ENCODE results near the gene UNC13C.
"Not testable (repeated sequence)": the region's sequence is repeated elsewhere in the genome, so short reads cannot be mapped to it uniquely, and the experiment has no call there.

Gene UNC13C

DNA sequence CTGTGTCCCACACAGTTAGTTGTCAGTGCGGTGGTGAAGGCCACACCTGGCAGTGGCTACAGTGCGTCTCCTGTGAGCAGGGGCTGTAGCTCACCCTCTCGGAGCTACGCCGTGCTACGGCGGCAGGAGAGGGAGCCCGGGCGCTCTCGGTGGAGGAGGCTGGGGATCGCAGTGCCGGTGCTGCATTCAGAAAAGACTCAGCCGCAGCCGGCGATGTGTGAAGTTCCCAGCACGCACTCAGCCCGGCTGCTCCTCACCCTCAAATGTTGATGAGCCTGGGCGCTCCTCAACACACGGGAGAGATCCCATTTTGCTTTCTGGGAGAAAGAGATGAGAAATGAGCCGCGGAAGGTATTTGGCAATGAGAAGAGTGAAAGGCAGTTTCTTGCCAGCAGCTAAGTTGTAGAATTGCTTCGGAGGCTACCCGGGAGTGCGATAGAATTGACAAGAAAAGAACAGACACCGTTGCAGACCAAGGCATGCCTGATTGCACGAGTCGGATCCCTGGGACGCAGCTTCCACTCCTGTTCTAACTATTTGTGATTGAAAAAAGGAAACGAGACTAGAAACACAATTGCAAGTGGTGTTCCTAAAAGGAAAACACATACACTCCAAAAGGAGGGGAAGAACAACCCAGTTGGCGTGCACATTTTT lies at the start of gene UNC13C:
UNC13C (plus strand) TSS at position 189 of the 654 bp plus-strand sequence. CDS start 34,463 bp downstream, outside the sequence.
- no peak for DNase-seq (ENCODE audit: insufficient read length, low spot score)
- TF ChIP-seq, protein P1, sequence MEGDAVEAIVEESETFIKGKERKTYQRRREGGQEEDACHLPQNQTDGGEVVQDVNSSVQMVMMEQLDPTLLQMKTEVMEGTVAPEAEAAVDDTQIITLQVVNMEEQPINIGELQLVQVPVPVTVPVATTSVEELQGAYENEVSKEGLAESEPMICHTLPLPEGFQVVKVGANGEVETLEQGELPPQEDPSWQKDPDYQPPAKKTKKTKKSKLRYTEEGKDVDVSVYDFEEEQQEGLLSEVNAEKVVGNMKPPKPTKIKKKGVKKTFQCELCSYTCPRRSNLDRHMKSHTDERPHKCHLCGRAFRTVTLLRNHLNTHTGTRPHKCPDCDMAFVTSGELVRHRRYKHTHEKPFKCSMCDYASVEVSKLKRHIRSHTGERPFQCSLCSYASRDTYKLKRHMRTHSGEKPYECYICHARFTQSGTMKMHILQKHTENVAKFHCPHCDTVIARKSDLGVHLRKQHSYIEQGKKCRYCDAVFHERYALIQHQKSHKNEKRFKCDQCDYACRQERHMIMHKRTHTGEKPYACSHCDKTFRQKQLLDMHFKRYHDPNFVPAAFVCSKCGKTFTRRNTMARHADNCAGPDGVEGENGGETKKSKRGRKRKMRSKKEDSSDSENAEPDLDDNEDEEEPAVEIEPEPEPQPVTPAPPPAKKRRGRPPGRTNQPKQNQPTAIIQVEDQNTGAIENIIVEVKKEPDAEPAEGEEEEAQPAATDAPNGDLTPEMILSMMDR (IDR thresholded peaks at IDR 0.05; ENCODE audit: insufficient read depth, missing control alignments) = no peak
- no peak for FAIRE-seq

DNA sequence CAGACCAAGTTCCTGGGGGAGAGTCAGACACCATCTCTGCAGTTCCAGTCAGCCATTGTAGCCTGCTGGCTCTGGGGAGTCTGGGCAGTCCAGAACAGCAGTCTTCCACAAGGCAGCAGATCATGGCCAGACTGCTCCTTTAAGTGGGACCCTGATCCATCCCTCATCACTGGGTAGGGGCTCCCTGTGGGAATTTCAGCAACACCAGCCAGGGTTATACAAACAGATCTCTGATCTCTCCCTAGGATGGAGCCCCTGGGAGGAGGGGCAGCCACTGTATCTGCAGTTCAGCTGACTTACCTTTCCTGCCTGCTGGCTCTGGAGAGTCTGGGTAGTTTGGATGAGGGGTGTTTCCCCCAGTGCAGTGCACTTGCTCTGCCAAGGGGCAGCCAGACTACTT lies 42.1 kb upstream of the UNC13C start:
- FAIRE-seq = no peak
- DNase-seq (ENCODE audit: insufficient read length, low spot score) = no peak
- TF ChIP-seq, protein P1 (IDR thresholded peaks at IDR 0.05; ENCODE audit: insufficient read depth, missing control alignments) = no peak

DNA sequence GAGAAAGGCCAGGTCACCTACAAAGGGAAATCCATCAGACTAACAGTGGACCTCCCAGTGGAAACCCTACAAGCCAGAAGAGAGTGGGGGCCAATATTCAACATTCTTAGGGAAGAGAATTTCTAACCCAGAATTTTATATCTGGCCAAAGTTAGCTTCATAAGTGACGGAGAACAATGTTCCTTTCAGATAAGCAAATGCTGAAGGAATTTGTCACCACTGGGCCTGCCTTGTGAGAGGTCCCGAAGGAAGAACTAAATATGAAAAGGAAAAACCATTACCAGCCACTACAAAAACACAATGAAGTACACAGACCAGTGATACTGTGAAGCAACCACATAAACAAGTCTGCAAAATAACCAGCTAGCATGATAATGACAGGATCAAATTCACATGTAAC lies 40.6 kb upstream of the UNC13C start:
- not testable (repeated sequence) for DNase-seq (ENCODE audit: insufficient read length, low spot score); FAIRE-seq

DNA sequence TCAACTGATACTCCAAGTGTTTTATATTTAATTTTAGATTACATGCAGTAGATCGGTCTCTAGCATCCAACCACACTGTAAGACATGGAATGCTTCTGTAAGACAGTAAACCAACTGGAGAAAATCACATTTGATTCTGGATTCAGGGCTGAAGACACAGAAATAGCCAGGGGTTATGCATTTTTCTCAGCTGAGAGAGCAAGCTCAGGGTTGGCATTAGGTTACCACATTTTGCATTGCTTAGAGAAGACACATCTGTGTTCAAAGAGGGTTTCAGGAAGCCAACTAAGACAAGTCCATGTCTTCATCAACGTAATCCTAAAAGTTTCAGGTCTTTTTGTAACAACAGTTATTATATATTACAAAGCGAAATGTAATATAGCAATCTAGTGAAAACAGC lies 27.7 kb upstream of the UNC13C start:
- FAIRE-seq = no peak
- no peak for DNase-seq (ENCODE audit: insufficient read length, low spot score)
- TF ChIP-seq, protein P1 (IDR thresholded peaks at IDR 0.05; ENCODE audit: insufficient read depth, missing control alignments) = no peak

DNA sequence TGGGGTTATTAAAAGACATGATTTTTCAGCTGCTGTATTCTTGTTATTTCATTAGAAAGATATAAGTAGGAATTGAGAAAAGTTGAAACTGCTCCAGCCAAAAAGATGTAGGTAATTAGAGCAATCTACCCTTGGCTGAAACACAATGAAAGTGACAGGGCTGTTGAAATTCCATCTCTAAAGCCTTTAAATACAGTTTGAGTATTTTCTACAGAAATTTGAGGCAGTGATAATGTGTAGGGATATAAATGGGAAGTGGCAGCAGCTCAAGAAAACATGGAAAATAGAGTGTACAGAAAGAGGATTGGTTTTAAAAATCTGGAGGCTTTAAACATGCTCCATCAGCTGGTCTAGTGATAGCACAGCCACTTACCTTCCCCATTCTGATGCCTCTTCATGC lies 22.8 kb upstream of the UNC13C start:
- no peak for FAIRE-seq
- TF ChIP-seq, protein P1 (IDR thresholded peaks at IDR 0.05; ENCODE audit: insufficient read depth, missing control alignments) = no peak
- no peak for DNase-seq (ENCODE audit: insufficient read length, low spot score)

DNA sequence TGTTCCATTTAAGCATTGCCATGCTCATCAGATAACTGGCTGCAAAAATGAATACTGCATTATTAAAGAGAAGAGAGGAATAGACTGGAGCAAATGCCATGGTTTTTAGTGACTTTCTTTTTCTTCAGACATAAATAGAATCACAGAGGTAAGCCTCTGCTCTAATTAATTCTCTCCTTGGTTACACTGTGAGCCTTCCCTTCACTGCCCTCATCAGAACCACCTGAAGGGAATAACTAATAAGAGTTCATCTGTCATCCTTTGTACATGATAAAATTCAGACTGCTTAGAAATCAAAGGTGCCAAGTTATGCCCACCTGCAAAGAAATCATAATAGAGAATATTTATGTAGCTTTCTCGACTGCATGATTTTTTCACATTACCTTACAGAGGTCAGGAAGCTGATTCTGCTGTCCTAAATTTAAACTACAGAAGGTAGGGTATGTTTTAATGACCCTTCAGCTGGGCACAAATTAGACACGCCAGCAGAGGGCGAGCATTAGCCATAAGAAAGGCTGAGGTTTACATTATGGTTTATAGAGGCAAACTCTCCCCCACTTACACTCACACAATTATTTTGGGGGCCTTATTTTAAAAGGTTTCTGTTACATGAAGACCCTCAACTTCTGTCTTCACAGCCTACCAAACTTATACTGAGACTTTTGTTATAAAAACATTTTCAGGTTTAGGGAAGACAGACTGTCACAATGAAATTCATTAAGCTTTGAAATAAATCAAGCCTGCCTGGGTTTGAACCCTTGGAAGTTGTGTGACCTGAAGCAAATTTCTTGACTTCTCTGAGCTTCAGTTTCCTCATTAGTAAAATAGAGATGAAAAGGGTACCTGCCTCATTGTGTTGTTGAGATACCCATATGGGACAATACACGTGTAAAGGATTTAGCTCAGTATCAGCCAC lies 15.3 kb upstream of the UNC13C start:
- TF ChIP-seq, protein P1 (IDR thresholded peaks at IDR 0.05; ENCODE audit: insufficient read depth, missing control alignments) = peak; percentile 65
- FAIRE-seq = no peak
- no peak for DNase-seq (ENCODE audit: insufficient read length, low spot score)

DNA sequence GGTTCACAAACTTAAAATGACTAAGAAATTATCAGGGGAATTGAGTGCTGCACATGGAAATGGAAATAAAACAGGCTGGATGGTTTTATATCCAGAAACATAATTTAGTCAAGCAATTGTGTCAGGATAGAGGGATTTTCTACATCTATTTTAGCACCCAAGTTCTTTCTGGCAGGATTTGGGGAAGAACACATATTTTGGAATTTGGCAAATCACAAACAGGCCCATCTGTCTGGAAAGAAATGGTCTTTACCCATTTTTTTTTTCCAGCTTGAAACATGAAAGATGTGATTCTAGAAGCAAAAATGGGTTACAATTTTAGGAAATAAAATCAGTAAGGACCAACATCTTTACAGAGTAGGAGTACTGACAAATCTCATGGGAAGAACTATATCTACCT lies 14.4 kb upstream of the UNC13C start:
- FAIRE-seq = no peak
- no peak for DNase-seq (ENCODE audit: insufficient read length, low spot score)
- TF ChIP-seq, protein P1 (IDR thresholded peaks at IDR 0.05; ENCODE audit: insufficient read depth, missing control alignments) = no peak

Data from D721Med (cell line).